HCT116 (cell line): Measurements from ENCODE around the gene PSMG3. TPM values are rescaled to one million over a fixed set of nuclear protein-coding genes. Genes with fewer than 3 reads are reported as not detected.

Source experiments
- ATAC-seq: fragments of 200-7000 bp; cut with Tn5 transposase; 2 replicates; pipeline ENCODE4 v1.9.1; 2020; ENCODE audit warnings: mild to moderate bottlenecking, moderate library complexity
- BruUV-seq: library from RNA; stranded (reverse); fragments of 400-500 nt; replicated peaks from 2 replicates; lab custom pipeline; 2021; lab: Mats Ljungman, UMichigan
- CTCF ChIA-PET: fragments of 300-600 bp; sonication (Branson Sonifier 250); formaldehyde crosslinking; loops from one replicate; lab custom pipeline; 2021; ENCODE audit warnings: antibody characterized with exemption; lab: Charles Lee
- POLR2A ChIA-PET: fragments of 300-600, 350-600 bp; sonication (Branson Sonifier 250); formaldehyde crosslinking; loops from one replicate; lab custom pipeline; 2021; ENCODE audit warnings: antibody characterized with exemption; lab: Charles Lee
- RAD21 ChIA-PET, 2 experiments: fragments of 300-600 bp; sonication (Branson Sonifier 250); formaldehyde crosslinking; loops; one replicate each; lab custom pipeline; 2023; ENCODE audit warnings: low total read pairs in 2 of 2; ENCODE audit not compliant: uncharacterized antibody in 2 of 2, unreplicated experiment in 2 of 2, low non-redundant PET in 1 of 2; lab: Charles Lee
- DNase-seq: peaks from one replicate; pipeline ENCODE4 v3.0.0-alpha.2; 2010; ENCODE audit warnings: low read depth, low spot score
- H2AFZ ChIP-seq: fragments of 200-600 bp; shearing (Covaris generic), sonication (generic); 2 replicates; pipeline ENCODE4 v1.6.1; 2017; ENCODE audit warnings: low read depth, mixed run types, mixed read lengths, antibody characterized with exemption, low read length; ENCODE audit not compliant: poor library complexity, severe bottlenecking
- H3K27ac ChIP-seq: 2 replicates; pipeline ENCODE4 v1.5.1; 2012; ENCODE audit warnings: low read depth, low read length
- H3K27me3 ChIP-seq: fragments of 200-600 bp; sonication (generic); 2 replicates; pipeline ENCODE4 v1.6.1; 2016; ENCODE audit warnings: mixed run types, low read length, mixed read lengths; ENCODE audit not compliant: insufficient read depth
- H3K36me3 ChIP-seq, 2 experiments: fragments of 200-500 bp in 1 of 2; fragments of 200-600 bp in 1 of 2; sonication (Bioruptor generic) in 1 of 2; sonication (generic) in 1 of 2; 2 replicates each; pipeline versions ENCODE4 v1.5.1 to v1.6.1; 2014 to 2016; ENCODE audit warnings: low read length in 2 of 2, inconsistent platforms in 1 of 2, mixed read lengths in 1 of 2, mixed run types in 1 of 2; ENCODE audit not compliant: insufficient read depth in 2 of 2, control insufficient read depth in 1 of 2
- H3K4me1 ChIP-seq, 2 experiments: fragments of 200-600 bp in 1 of 2; sonication (generic) in 1 of 2; 2 replicates each; pipeline versions ENCODE4 v1.5.1 to v1.6.1; 2012 to 2017; ENCODE audit warnings: low read length in 2 of 2, inconsistent platforms in 1 of 2, mild to moderate bottlenecking in 1 of 2, mixed read lengths in 1 of 2, mixed run types in 1 of 2, moderate library complexity in 1 of 2; ENCODE audit not compliant: insufficient read depth in 2 of 2, control insufficient read depth in 1 of 2
- H3K4me2 ChIP-seq: fragments of 200-600 bp; sonication (generic); 2 replicates; pipeline ENCODE4 v1.6.1; 2017; ENCODE audit warnings: mixed run types, low read length, mixed read lengths
- H3K4me3 ChIP-seq, 2 experiments: fragments of 200-600 bp in 1 of 2; sonication (generic) in 1 of 2; replicated peaks in 1 of 2; 2 replicates each; pipeline ENCODE4 v1.5.1; 2011 to 2016; ENCODE audit warnings: low read length in 2 of 2, control low read depth in 1 of 2, low read depth in 1 of 2, mild to moderate bottlenecking in 1 of 2, mixed read lengths in 1 of 2, mixed run types in 1 of 2
- H3K79me2 ChIP-seq: fragments of 200-600 bp; sonication (generic); 2 replicates; pipeline ENCODE4 v1.6.1; 2017; ENCODE audit warnings: mild to moderate bottlenecking, mixed run types, low read length, moderate library complexity, mixed read lengths; ENCODE audit not compliant: insufficient read depth
- H3K9ac ChIP-seq: fragments of 200-600 bp; sonication (generic); 2 replicates; pipeline ENCODE4 v1.6.1; 2016; ENCODE audit warnings: low read length, mixed read lengths
- H3K9me2 ChIP-seq: fragments of 200-600 bp; sonication (generic), shearing (Covaris generic); 2 replicates; pipeline ENCODE4 v1.6.1; 2017; ENCODE audit warnings: mixed run types, mild to moderate bottlenecking, moderate library complexity; ENCODE audit not compliant: insufficient read depth
- H3K9me3 ChIP-seq, 2 experiments: fragments of 200-500 bp in 1 of 2; fragments of 200-600 bp in 1 of 2; sonication (Bioruptor generic) in 1 of 2; sonication (generic) in 1 of 2; 2 replicates each; pipeline ENCODE4 v1.6.1; 2014 to 2017; ENCODE audit warnings: low read length in 2 of 2, mixed read lengths in 2 of 2, inconsistent platforms in 1 of 2, low read depth in 1 of 2, mild to moderate bottlenecking in 1 of 2, mixed run types in 1 of 2, moderate library complexity in 1 of 2; ENCODE audit not compliant: control insufficient read depth in 1 of 2, insufficient read depth in 1 of 2
- H4K20me1 ChIP-seq: fragments of 200-600 bp; sonication (generic), shearing (Covaris generic); 2 replicates; pipeline ENCODE4 v1.6.1; 2017; ENCODE audit warnings: mixed run types, mild to moderate bottlenecking, moderate library complexity; ENCODE audit not compliant: insufficient read depth
- ATF3 ChIP-seq: IDR thresholded peaks from 2 replicates; pipeline ENCODE4 v1.6.1; 2012
- CEBPB ChIP-seq: IDR thresholded peaks from 2 replicates; pipeline ENCODE4 v1.6.1; 2012; ENCODE audit warnings: low read depth
- EZH2 ChIP-seq: fragments of 200-600 bp; sonication (generic); IDR thresholded peaks from 2 replicates; pipeline ENCODE4 v1.6.1; 2017; ENCODE audit warnings: antibody characterized with exemption, mixed run types
- FOSL1 ChIP-seq: IDR thresholded peaks from 2 replicates; pipeline ENCODE4 v1.6.1; 2012; ENCODE audit warnings: low read depth
- POLR2AphosphoS5 ChIP-seq: IDR thresholded peaks from 2 replicates; pipeline ENCODE4 v1.6.1; 2011; ENCODE audit warnings: mild to moderate bottlenecking, low read depth, low read length, moderate library complexity
- SIN3A ChIP-seq: IDR thresholded peaks from 2 replicates; pipeline ENCODE4 v1.6.1; 2012; ENCODE audit warnings: low read depth
- ZFX ChIP-seq: fragments of 450-650 bp; IDR thresholded peaks from 2 replicates; pipeline ENCODE4 v1.6.1; 2017
- intact Hi-C: fragments of 100-400 bp; cut with micrococcal nuclease; formaldehyde crosslinking; loops from 2 replicates; pipeline ENCODE4 v1.10.0; 2022
- total RNA-seq: library from RNA; stranded (reverse); gene quantifications from one replicate; pipeline ENCODE4 v1.2.1, GENCODE V29; 2021; ENCODE audit not compliant: unreplicated experiment

The PSMG3 gene
- total RNA-seq, 1 experiment from 2014 or later = 60.9 TPM

- TF ChIP-seq FOSL1 (no peak), EZH2 (no peak), ATF3 (no peak), ZFX (no peak), CEBPB (no peak), POLR2AphosphoS5 (no peak)
- TF ChIP-seq, all 23 proteins: peak for 0
- POLR2A ChIA-PET = no interaction called here
- intact Hi-C loops = no loop called here
These were observed 7.7 kb downstream of the PSMG3 start for GRCh38 chr7:1562116-1562515.

GRCh38 chr7:1561036-1561940 is 8.5 kb downstream of the PSMG3 start:
- ATAC-seq = no peak
- Histone ChIP-seq H3K9me3 (no peaks in the 10 kb centered on the region), H3K4me3 (no peak overlapping the region), H3K36me3 (no peaks in the 10 kb centered on the region), H3K4me1 (peaks cover 40 to 65% of the 10 kb centered on the region in 2 experiments), H3K27ac (no peak overlapping the region), H3K27me3 (no peaks in the 10 kb centered on the region), H3K9me2 (no peaks in the 10 kb centered on the region), H3K79me2 (no peaks in the 10 kb centered on the region), H3K9ac (no peak overlapping the region), H4K20me1 (no peaks in the 10 kb centered on the region), H3K4me2 (no peak overlapping the region), H2AFZ (no peak overlapping the region)
- ChIA-PET POLR2A (no interaction called here), CTCF (no interaction called here), RAD21 (no interaction called here)
- no peak for TF ChIP-seq SIN3A
- DNase-seq = no peak
- BruUV-seq = no TSS peak
- intact Hi-C loops = no loop called here

More at GRCh38 chr7:1562116-1562515, 7.7 kb downstream of the PSMG3 start:
- Histone ChIP-seq H3K4me1 (peaks cover 40 to 65% of the 10 kb centered on the region in 2 experiments), H3K9me3 (no peaks in the 10 kb centered on the region), H3K4me3 (no peak overlapping the region), H3K79me2 (peaks cover 7% of the 10 kb centered on the region; the same call in 1 of the 2 replicates), H3K9ac (no peak overlapping the region), H3K27ac (no peak overlapping the region), H3K4me2 (no peak overlapping the region), H2AFZ (no peak overlapping the region), H3K27me3 (no peaks in the 10 kb centered on the region), H3K9me2 (no peaks in the 10 kb centered on the region), H4K20me1 (no peaks in the 10 kb centered on the region), H3K36me3 (no peaks in the 10 kb centered on the region)
- ChIA-PET RAD21 (no interaction called here), CTCF (no interaction called here)
- ATAC-seq (no peak), DNase-seq (no peak)
- BruUV-seq = no TSS peak
